Spleen (tissue), 11 donors: Measurements from ENCODE around the gene FAM234B. TPM values are rescaled to one million over a fixed set of nuclear protein-coding genes. Genes with fewer than 3 reads are reported as not detected.

ENCODE experiments used
- DNase-seq: peaks from one replicate; pipeline ENCODE4 v3.0.0-alpha.2; 2020
- H3K27ac ChIP-seq, 8 donors: fragments of 200-600 bp; sonication (generic) in 7 of 8; 1 replicate in 4 of 8; 2 replicates in 4 of 8; pipeline versions ENCODE4 v1.5.0 to v1.8.0; 2016 to 2021; ENCODE audit warnings: inconsistent platforms in 4 of 8, mild to moderate bottlenecking in 4 of 8, moderate library complexity in 1 of 8
- H3K27me3 ChIP-seq, 7 donors: fragments of 200-600 bp; sonication (generic) in 6 of 7; replicated peaks in 1 of 7; 1 replicate in 4 of 7; 2 replicates in 3 of 7; pipeline versions ENCODE4 v1.5.0 to v1.8.0; 2016 to 2021; ENCODE audit warnings: inconsistent platforms in 3 of 7, mild to moderate bottlenecking in 1 of 7
- H3K36me3 ChIP-seq, 6 donors: fragments of 200-600 bp; sonication (generic) in 5 of 6; 1 replicate in 4 of 6; 2 replicates in 2 of 6; pipeline versions ENCODE4 v1.5.0 to v1.8.0; 2016 to 2021; ENCODE audit warnings: inconsistent platforms in 2 of 6
- H3K4me1 ChIP-seq, 6 donors: fragments of 200-600 bp; sonication (generic) in 5 of 6; 1 replicate in 3 of 6; 2 replicates in 3 of 6; pipeline versions ENCODE4 v1.5.0 to v1.8.0; 2016 to 2021; ENCODE audit warnings: inconsistent platforms in 3 of 6
- H3K4me3 ChIP-seq, 8 donors: fragments of 200-600 bp; sonication (generic) in 7 of 8; 1 replicate in 4 of 8; 2 replicates in 4 of 8; pipeline versions ENCODE4 v1.5.0 to v1.8.0; 2016 to 2021; ENCODE audit warnings: inconsistent platforms in 4 of 8, mild to moderate bottlenecking in 4 of 8, moderate library complexity in 2 of 8
- H3K9me3 ChIP-seq, 8 donors: fragments of 200-600 bp; sonication (generic) in 7 of 8; 1 replicate in 4 of 8; 2 replicates in 4 of 8; pipeline versions ENCODE4 v1.5.0 to v1.8.0; 2016 to 2021; ENCODE audit warnings: inconsistent platforms in 4 of 8
- CTCF ChIP-seq, 11 experiments: fragments of 200-600 bp in 7 of 11; fragments of 450-650 bp in 4 of 11; sonication (generic) in 4 of 11; IDR thresholded peaks in 8 of 11; conservative IDR thresholded peaks in 3 of 11; 1 replicate in 7 of 11; 2 replicates in 4 of 11; pipeline versions ENCODE4 v1.4.0 to v1.8.0; 2016 to 2021; ENCODE audit warnings: antibody characterized with exemption in 11 of 11, inconsistent platforms in 4 of 11, mild to moderate bottlenecking in 1 of 11
- POLR2A ChIP-seq, 3 donors: fragments of 450-650 bp; IDR thresholded peaks; one replicate each; pipeline ENCODE4 v1.5.1; 2017; ENCODE audit warnings: antibody characterized with exemption in 3 of 3, mild to moderate bottlenecking in 1 of 3
- POLR2AphosphoS5 ChIP-seq, 3 donors: sonication (generic); formaldehyde crosslinking; IDR thresholded peaks; one replicate each; pipeline ENCODE4 v1.5.1; 2017; ENCODE audit warnings: antibody characterized with exemption in 3 of 3
- WGBS, 5 donors: extraction: QIAGEN DNeasy Blood & Tissue Kit in 3 of 5; methylation state at CpG; one replicate each; pipeline versions ENCODE4 v1.1.5 to v1.1.7; 2013 to 2018; 5-methylcytosine and 5-hydroxymethylcytosine counted together
- intact Hi-C: fragments of 100-400 bp; cut with DNase I; formaldehyde crosslinking; loops from one replicate; pipeline ENCODE4 v1.15.0; 2023; ENCODE audit warnings: low total_unique reads
- polyA plus RNA-seq, 3 donors: library from polyadenylated mRNA; stranded (reverse); fragments of 200-250 nt; gene quantifications; one replicate each; pipeline ENCODE4 v1.2.1, GENCODE V29; 2013
- total RNA-seq, 7 donors: library from RNA; depleted of rRNA in 3 of 7; stranded (reverse); fragments of >200 nt in 3 of 7; fragmentation: NEBNext Ultra II Directional in 4 of 7; extraction: Animal tissue kit (Norgen Biotek cat#: 25700) in 4 of 7; gene quantifications; one replicate each; pipeline versions ENCODE4 v1.1.0 to v1.2.1, GENCODE V29; 2016 to 2021
- donor health status: healthy with polysubstance abuse.
- donor health status: DM: no; HTN: no; CAD: no; lungs with moderate emphysema.
- donor health status: DM: no; HTN: no; CAD: no.
- donor health status: Bipolar disorder and iron deficiency.
- donor health status: healthy.
- donor health status: DM: no; HTN: no; CAD: no.
- donor health status: DM: yes; HTN: yes; CAD: no.

Gene FAM234B
- total and polyA plus RNA-seq, 10 donors = 0.59 to 8.2 (median 6.2) TPM

- Histone ChIP-seq H3K27me3 (no peaks in the 10 kb centered on the region), H3K36me3 (peaks cover 0 to 3% (median 0%) of the 10 kb centered on the region in 6 donors), H3K4me3 (no peak overlapping the region), H3K4me1 (peaks cover 0 to 4% (median 0%) of the 10 kb centered on the region in 6 donors), H3K27ac (no peak overlapping the region), H3K9me3 (no peaks in the 10 kb centered on the region)
- intact Hi-C loops = no loop called here
- WGBS, 5 donors = 76 to 89% (median 79%) methylated on average over 4 of the region's 4 CpGs
- TF ChIP-seq POLR2AphosphoS5 (IDR thresholded peaks at IDR 0.05) (no peak), CTCF (IDR thresholded peaks at IDR 0.05 in 8 of 11, conservative IDR thresholded peaks at IDR 0.05 in 3 of 11) (no peak), POLR2A (IDR thresholded peaks at IDR 0.05) (no peak)
- no peak for DNase-seq
Measured at GRCh38 chr12:13090054-13090453, 45.9 kb downstream of the FAM234B start.

GRCh38 chr12:13091832-13092231, 47.7 kb downstream of the FAM234B start:
- H3K36me3 ChIP-seq = no peaks in the 10 kb centered on the region
- TF ChIP-seq POLR2A (IDR thresholded peaks at IDR 0.05) (no peak), POLR2AphosphoS5 (IDR thresholded peaks at IDR 0.05) (no peak), CTCF (IDR thresholded peaks at IDR 0.05 in 8 of 11, conservative IDR thresholded peaks at IDR 0.05 in 3 of 11) (no peak)

GRCh38 chr12:13093191-13093847, 49.1 kb downstream of the FAM234B start:
- peaks cover 0 to 20% (median 14%) of the 10 kb centered on the region in 6 donors for H3K4me1 ChIP-seq
- H3K27ac ChIP-seq = no peak overlapping the region
- H3K9me3 ChIP-seq = no peaks in the 10 kb centered on the region
- no peaks in the 10 kb centered on the region for H3K27me3 ChIP-seq
- DNase-seq = no peak
- no peak overlapping the region for H3K4me3 ChIP-seq
- intact Hi-C loops = no loop called here
- no peaks in the 10 kb centered on the region for H3K36me3 ChIP-seq
- TF ChIP-seq POLR2AphosphoS5 (IDR thresholded peaks at IDR 0.05) (no peak), POLR2A (IDR thresholded peaks at IDR 0.05) (no peak), CTCF (IDR thresholded peaks at IDR 0.05 in 8 of 11, conservative IDR thresholded peaks at IDR 0.05 in 3 of 11) (no peak)
- whole genome bisulfite sequencing, 5 donors = 77 to 91% (median 82%) methylated on average over 7 of the region's 7 CpGs

More at GRCh38 chr12:13091832-13092231, 47.7 kb downstream of the FAM234B start:
- no peaks in the 10 kb centered on the region for H3K9me3 ChIP-seq
- H3K27ac ChIP-seq = no peak overlapping the region
- no peaks in the 10 kb centered on the region for H3K27me3 ChIP-seq
- DNase-seq = no peak
- peaks cover 0 to 5% (median 2%) of the 10 kb centered on the region in 6 donors for H3K4me1 ChIP-seq
- no peak overlapping the region for H3K4me3 ChIP-seq
- 90 to 97% (median 93%) methylated on average over 6 of the region's 6 CpGs for WGBS, 5 donors
- intact Hi-C loops = no loop called here

- Histone ChIP-seq H3K36me3 (no peaks in the 10 kb centered on the region), H3K27me3 (no peaks in the 10 kb centered on the region), H3K4me3 (no peak overlapping the region), H3K9me3 (no peaks in the 10 kb centered on the region), H3K4me1 (peaks cover 4 to 25% (median 19%) of the 10 kb centered on the region in 6 donors), H3K27ac (no peak overlapping the region)
- TF ChIP-seq POLR2AphosphoS5 (IDR thresholded peaks at IDR 0.05) (no peak), POLR2A (IDR thresholded peaks at IDR 0.05) (no peak), CTCF (IDR thresholded peaks at IDR 0.05 in 8 of 11, conservative IDR thresholded peaks at IDR 0.05 in 3 of 11) (no peak)
- 46 to 69% (median 55%) methylated on average over 2 of the region's 2 CpGs for WGBS, 5 donors
- no peak for DNase-seq
- intact Hi-C loops = no loop called here
Measured at GRCh38 chr12:13093848-13094220, 49.7 kb downstream of the FAM234B start.
